KOPT-K1 (cell line): ENCODE data around the gene TRABD.
"Not testable (repeated sequence)": the region's sequence is repeated elsewhere in the genome, so short reads cannot be mapped to it uniquely, and the experiment has no call there.

ENCODE experiments used
- H3K27ac ChIP-seq: fragments of 200-600 bp; sonication (generic); 2 replicates; pipeline ENCODE4 v1.5.1; 2016; ENCODE audit warnings: antibody characterized with exemption, mild to moderate bottlenecking, low read depth, low read length; ENCODE audit not compliant: poor library complexity, severe bottlenecking
- H3K36me3 ChIP-seq: fragments of 200-600 bp; sonication (generic); 2 replicates; pipeline ENCODE4 v1.5.1; 2017; ENCODE audit warnings: antibody characterized with exemption, mild to moderate bottlenecking, low read length, moderate library complexity; ENCODE audit not compliant: insufficient read depth
- H3K9me3 ChIP-seq: fragments of 200-600 bp; sonication (generic); 2 replicates; pipeline ENCODE4 v1.5.1; 2017; ENCODE audit warnings: antibody characterized with exemption, low read length, mild to moderate bottlenecking; ENCODE audit not compliant: insufficient read depth, poor library complexity, severe bottlenecking

Gene TRABD

GRCh38 chr22:50167689-50168489 is 17.8 kb upstream of the TRABD start:
- no peaks in the 10 kb centered on the region for H3K36me3 ChIP-seq
- H3K9me3 ChIP-seq: no peaks in the 10 kb centered on the region
- H3K27ac ChIP-seq: no peak overlapping the region

- H3K9me3 ChIP-seq, H3K36me3 ChIP-seq, H3K27ac ChIP-seq: not testable (repeated sequence)
Measured at GRCh38 chr22:50168490-50169180, 17.1 kb upstream of the TRABD start.

- Histone ChIP-seq H3K27ac (no peak overlapping the region), H3K36me3 (no peaks in the 10 kb centered on the region)
Measured at GRCh38 chr22:50169181-50169759, 16.4 kb upstream of the TRABD start.

GRCh38 chr22:50169774-50170341 is 15.9 kb upstream of the TRABD start:
- no peaks in the 10 kb centered on the region for H3K9me3 ChIP-seq
- no peak overlapping the region for H3K27ac ChIP-seq
- H3K36me3 ChIP-seq: no peaks in the 10 kb centered on the region

More at GRCh38 chr22:50169181-50169759, 16.4 kb upstream of the TRABD start:
- H3K9me3 ChIP-seq: no peaks in the 10 kb centered on the region

GRCh38 chr22:50170453-50171318 is 15.0 kb upstream of the TRABD start, which contains the start of gene PANX2:
PANX2 (plus strand) TSS chr22:50170731; CDS start chr22:50170731, 0 bp downstream.
- no peak within 1 kb of the TSS for H3K27ac ChIP-seq
- no peaks in the 10 kb centered on the region for H3K36me3 ChIP-seq

GRCh38 chr22:50171319-50171964 is 14.3 kb upstream of the TRABD start:
- Histone ChIP-seq H3K27ac (no peak overlapping the region), H3K36me3 (no peaks in the 10 kb centered on the region), H3K9me3 (no peaks in the 10 kb centered on the region)

More at GRCh38 chr22:50170453-50171318, 15.0 kb upstream of the TRABD start, which contains the start of gene PANX2:
- H3K9me3 ChIP-seq: no peaks in the 10 kb centered on the region

GRCh38 chr22:50171965-50172421 is 13.7 kb upstream of the TRABD start:
- Histone ChIP-seq H3K9me3 (no peaks in the 10 kb centered on the region), H3K27ac (no peak overlapping the region), H3K36me3 (no peaks in the 10 kb centered on the region)

- no peaks in the 10 kb centered on the region for H3K36me3 ChIP-seq
- H3K9me3 ChIP-seq: no peaks in the 10 kb centered on the region
- H3K27ac ChIP-seq: no peak overlapping the region
Measured at GRCh38 chr22:50173311-50173982, 12.3 kb upstream of the TRABD start.

GRCh38 chr22:50173983-50174355 is 11.7 kb upstream of the TRABD start:
- Histone ChIP-seq H3K9me3 (no peaks in the 10 kb centered on the region), H3K36me3 (no peaks in the 10 kb centered on the region), H3K27ac (no peak overlapping the region)

GRCh38 chr22:50174382-50175190 is 11.1 kb upstream of the TRABD start:
- H3K27ac ChIP-seq: no peak overlapping the region
- no peaks in the 10 kb centered on the region for H3K36me3 ChIP-seq
- no peaks in the 10 kb centered on the region for H3K9me3 ChIP-seq

- Histone ChIP-seq H3K9me3 (no peaks in the 10 kb centered on the region), H3K36me3 (no peaks in the 10 kb centered on the region), H3K27ac (no peak overlapping the region)
Measured at GRCh38 chr22:50175191-50175461, 10.6 kb upstream of the TRABD start.

GRCh38 chr22:50175921-50176849 is 9.5 kb upstream of the TRABD start:
- H3K36me3 ChIP-seq: no peaks in the 10 kb centered on the region
- no peak overlapping the region for H3K27ac ChIP-seq

More at GRCh38 chr22:50175921-50176849, 9.5 kb upstream of the TRABD start:
- H3K9me3 ChIP-seq: no peaks in the 10 kb centered on the region
